Measurements from ENCODE around the gene AFDN. TPM values are rescaled to one million over a fixed set of nuclear protein-coding genes. Genes with fewer than 3 reads are reported as not detected.

The AFDN gene
- total RNA-seq, 1 experiment from 2014 or later = 86.5 TPM

DNA sequence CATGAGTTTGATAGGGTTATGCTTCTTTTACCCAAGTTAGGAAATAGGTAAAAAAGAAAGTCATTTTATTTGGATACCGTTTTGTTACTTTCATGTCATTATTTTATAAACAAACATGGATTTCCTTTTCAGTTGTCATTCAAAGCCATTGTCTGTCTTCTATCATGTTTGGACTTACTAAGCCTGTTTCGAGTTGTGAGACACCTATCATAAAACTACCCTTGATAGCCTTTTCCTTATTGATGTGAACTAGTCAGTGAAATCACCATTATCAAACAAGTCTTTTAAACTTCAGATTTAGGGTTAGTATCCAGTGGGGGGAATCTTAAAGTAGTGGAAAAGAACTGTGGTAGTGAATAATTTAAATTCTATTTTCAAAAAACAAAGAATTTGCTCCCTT is 85.8 kb downstream of the AFDN start:
- DNase-seq (ENCODE audit: low spot score) = no peak

- no peak for DNase-seq (ENCODE audit: low spot score)
Measured at GRCh38 chr6:167913699-167914098, 87.0 kb downstream of the AFDN start.

DNA sequence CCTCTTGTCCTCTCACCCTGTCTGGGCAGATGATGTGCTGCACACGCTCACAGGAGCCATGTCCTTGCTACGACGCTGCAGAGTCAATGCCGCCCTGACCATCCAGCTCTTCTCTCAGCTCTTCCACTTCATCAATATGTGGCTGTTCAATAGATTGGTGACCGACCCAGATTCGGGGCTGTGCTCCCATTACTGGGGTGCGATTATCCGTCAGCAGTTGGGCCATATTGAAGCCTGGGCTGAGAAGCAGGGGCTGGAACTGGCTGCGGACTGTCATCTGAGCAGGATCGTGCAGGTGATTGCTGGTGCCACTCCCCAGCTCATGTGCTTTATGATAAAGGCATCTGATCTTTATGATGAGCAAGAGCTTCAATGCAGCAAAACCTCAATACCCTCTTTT is 88.4 kb downstream of the AFDN start:
- DNase-seq (ENCODE audit: low spot score) = no peak

DNA sequence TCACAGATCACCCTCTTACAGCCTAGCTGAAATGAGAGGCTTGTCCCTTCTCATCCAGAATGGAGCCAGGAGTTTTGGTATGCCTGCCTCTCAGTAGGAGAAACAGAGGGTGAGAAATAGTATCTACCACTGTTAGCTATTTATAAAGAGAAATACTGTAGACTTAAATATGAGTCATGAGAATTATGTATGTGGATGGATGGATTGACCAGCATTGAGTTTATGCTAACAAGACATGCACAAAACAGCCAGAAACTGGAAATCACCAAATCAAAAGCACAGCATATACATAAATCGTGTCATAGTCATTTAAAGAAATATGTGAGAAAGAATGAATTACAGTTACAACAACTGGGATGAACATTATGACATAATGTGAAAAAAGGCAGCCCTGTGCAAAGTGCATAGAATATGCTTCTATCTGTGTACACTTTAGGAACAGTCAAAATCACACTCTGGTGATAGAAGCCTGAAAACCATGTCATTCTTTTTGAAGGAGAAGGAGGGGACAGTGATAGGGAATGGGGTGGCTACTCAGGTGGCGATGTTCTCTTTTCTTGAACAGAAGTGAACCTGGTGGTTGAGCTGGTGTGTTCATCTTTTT is 90.9 kb downstream of the AFDN start:
- DNase-seq (ENCODE audit: low spot score) = no peak

DNA sequence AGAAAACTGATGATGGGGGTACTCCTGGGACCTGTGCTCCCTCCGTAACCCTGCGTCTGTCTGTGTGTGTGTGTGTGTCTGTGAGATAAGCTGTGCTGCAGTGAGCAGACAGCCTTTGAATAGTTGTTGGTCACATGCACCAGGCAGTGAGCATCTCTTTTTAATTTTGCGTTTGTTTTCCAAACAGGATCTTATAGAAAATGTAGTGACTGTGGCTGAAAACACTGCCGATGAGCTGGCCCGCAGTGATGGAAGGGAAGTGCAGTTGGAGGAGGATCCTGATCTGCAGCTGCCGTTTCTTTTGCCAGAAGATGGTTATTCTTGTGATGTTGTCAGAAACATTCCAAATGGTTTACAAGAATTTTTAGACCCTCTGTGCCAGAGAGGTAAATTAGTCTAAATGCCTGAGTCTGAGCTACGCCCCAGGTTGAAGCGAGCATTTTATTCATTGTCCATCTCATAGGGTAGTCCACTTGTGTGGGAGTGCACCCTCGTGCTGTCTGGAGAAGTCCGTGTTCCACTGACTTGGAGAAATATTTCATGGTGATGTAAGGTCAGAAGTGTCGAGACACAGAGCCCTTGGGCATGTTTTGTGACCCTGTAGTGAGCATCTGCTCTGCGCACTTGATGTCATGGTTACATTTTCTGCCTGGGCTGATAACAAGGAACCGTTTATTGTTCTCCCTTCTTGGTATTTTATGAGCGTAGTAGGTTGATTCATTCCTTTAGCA is 92.0 kb downstream of the AFDN start:
- no peak for DNase-seq (ENCODE audit: low spot score)

GRCh38 chr6:167919349-167919748 is 92.6 kb downstream of the AFDN start:
- DNase-seq (ENCODE audit: low spot score) = no peak

- DNase-seq (ENCODE audit: low spot score) = no peak
Measured at GRCh38 chr6:167920165-167920564, 93.5 kb downstream of the AFDN start.

DNA sequence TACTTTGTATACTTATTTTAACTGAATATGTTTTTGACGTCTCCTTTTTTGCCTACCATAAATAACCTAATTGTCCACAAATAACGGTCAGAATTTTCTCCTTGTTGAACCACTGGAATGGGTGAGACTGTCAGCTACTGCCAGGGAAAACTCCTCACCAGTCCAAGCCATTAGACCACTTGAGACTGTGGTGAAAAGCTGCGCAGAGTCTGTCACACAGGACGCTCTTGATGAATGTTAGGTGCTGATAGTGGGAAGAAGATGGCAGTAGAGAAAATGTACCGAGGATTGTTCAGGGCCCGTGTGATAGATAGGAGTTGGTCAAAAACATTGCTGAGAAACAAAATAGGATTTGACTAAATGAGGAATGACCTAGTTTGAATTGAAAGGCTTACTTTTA is 95.1 kb downstream of the AFDN start:
- no peak for DNase-seq (ENCODE audit: low spot score)

DNA sequence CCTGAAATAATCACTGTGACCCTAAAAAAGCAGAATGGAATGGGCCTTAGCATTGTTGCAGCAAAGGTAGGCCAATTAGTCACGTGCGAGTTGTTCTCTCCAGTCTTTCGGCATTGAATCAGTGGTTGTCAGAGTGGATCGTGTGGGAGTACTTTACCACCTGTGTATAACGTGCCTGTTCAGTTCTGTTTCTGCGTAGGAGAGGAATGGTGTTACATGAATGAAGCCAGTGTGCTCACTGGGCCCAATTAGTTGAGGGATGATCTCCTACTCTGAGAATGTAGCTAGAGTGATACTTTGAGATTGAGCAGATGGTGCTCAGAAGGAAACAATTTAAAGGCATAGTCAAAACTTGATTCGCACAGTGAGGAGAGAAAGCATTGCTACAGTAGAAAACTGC is 98.3 kb downstream of the AFDN start:
- no peak for DNase-seq (ENCODE audit: low spot score)

DNA sequence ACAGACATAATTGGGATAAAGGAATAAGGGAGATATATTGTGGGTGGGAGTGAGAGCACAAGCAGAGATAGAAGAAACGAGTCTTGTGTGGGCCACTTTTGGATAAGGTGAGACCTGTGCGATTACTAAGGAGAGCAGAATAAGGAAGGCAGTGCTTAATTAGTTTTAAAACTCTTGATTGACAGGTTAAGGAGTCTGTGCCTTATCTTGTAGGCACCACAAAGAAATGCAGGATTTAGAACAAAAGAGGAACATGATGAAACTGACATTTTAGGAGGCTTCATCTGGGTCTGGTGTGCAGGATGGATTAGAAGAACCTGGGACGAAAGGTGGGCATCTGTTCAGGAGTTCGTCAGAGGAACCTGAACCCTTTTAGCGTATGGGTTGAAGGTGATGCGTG is 100.5 kb downstream of the AFDN start:
- DNase-seq (ENCODE audit: low spot score) = no peak

DNA sequence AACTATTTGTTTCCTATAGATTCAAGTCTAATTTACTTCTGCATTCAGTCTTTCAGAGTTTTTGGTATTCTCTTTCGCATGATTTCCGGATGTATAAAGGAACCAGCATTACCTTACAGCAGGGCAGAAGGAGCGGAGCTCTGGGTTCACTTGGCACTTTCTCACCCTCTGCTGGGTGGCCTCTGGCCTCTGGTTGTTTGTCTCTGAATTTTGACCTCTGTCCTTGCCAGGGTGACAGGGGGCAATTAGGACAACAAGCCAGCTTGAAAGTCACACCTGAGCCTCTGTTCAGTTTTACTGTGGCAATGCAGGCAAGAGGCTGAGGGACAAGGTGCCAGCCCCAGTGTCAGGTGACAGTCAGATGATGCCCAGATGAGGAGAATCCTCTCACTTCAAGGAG is 101.4 kb downstream of the AFDN start:
- no peak for DNase-seq (ENCODE audit: low spot score)

DNA sequence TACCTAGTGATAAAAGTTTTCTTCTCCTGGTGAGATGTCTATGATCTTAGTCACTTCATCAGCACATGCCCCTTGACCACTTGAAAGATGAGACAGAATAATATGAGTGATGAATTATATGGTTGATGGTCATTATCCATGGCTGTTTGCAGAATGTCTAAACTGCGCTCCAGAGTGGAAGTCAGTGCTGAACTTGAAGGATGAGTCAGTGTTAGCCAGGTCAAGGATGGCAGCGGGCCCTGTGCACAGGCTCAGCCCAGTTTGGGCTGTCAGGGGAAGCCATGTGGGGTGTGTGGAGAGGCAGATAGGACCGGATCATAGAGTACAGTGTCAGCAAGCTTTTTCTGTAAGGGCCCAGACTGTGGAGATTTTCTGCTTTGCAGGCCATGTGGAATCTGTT is 103.6 kb downstream of the AFDN start:
- DNase-seq (ENCODE audit: low spot score) = no peak

DNA sequence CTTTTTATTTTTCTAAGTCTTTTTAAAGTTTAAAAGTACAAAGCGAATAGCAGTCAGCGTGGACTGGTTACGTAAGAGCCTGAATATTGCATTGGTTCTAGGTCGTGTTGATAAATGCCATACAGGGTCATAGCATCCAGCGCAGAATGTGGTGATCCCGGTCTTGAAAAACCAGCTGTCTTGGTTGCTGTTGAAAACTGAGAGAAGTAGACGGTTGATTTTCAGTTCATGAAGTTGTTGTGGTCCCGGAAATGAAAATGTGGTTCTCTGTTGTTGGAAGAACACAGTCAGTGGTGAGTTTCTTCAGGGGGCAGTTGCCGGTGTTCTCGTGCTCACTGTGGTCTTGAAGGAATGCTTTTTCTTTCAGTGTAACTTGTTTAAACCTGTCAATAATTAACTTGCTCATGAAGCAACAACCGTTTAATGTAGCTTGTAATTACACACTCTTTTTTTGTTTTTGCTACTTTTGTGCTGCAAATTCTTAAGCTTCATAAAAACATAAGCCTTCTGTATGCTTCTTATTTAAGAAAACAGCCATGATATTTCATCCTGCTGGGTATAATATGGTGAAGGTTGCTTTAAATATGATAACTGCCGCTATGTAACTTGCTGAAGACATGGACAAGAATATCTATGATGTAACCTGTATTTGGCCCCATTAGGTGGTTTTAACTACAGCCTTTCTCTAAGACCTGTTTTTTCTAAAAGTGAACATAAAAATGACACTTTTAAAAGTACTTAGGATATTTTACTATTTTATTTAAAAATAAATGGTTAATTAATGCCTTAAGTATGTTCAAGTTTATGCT is 106.0 kb downstream of the AFDN start:
- DNase-seq (ENCODE audit: low spot score) = peak; percentile 78

DNA sequence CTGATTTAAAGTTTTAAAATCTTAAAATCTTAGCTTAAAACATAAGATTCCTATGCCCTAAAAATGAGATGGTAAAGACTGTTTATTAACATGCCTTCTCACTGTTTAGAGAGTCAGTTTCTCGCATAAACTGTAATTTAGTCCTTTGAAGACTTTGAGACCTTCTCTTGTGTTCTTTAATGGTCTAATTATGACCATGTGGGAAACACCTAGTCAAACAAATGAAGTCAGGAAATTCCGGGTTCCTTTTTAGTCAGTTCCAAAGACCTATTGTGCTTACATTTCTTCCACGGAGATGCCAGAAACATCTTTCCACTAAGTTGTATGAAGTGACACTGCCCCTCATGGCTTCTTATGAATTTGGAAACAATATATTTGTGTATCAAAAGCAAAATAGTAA is 106.6 kb downstream of the AFDN start:
- DNase-seq (ENCODE audit: low spot score) = peak; percentile 46

DNA sequence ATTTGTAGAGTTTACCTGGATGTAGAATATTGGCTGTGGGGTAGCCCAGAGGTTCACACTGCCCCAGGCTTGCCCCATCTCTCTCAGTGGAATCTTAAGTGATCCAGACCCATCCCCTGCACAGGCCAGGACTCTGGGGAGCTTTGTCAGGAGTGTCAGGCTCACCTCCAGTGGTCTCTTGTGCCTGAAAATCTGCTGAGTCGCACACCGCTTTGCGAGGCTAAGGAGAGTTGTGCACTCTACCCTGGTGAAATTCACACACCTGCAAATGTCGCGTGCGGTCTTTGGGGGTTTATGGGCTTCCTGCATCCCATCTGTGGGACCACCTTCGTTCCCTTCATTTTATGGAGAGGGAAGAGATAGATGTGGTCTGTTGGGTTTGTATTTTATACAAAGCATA is 107.1 kb downstream of the AFDN start:
- DNase-seq (ENCODE audit: low spot score) = no peak

DNA sequence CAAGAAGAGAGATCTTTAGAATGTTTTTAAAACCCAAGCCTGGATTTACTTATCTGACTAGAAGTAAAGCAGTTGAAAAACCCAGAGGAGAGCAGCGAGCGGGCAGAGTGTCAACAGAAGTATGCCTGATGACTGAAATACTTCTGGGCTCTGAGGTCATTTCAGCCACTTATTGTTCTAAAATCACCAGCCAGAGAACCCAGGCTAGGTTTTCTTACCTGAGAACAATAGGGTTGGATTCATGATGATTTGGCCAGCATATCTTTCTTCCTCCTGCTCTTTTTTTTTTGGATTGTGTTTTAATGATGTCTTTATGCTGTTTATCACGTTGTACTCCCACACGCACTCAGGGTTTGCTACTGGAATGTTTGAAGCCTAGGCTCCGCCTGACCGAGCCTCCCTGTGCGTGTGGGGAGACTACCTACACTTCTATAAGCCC is 107.7 kb downstream of the AFDN start:
- no peak for DNase-seq (ENCODE audit: low spot score)

DNA sequence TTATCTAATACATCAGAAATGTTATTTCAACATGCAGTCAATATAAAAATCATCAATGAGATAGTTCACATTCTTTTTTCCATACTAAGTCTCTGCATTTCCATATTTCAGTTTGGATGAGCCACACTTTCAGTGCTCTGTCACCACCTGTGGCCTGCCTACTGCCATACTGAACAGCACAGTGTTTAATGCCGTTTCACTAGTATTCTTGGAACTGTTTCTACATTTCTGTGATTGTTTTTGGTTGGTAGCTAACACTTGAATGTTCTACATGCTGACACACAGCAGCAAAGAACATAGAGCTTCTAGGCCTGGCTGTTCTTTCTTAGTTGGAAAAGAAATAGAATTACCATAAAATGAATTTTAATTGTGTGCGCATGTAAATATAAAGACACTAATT is 109.3 kb downstream of the AFDN start:
- DNase-seq (ENCODE audit: low spot score) = no peak

DNA sequence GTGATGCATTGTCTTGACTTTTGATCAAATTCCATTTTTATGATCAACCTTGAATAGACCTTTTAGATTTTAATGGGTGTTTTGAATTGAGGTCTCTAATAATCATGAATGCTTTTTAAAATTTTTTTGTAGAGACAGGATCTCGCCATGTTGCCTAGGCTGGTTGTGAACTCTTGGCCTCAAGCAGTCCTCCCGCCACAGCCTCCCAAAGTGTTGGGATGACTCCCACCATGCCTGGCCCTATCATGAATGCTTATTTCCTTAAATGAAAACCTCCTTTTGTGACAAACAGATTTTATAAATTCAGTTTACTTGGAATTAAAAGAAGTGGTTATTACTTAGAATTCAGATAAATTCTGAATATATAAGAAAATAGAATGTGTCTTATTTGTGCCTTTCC is 110.6 kb downstream of the AFDN start:
- no peak for DNase-seq (ENCODE audit: low spot score)

GRCh38 chr6:167937948-167938911 is 111.5 kb downstream of the AFDN start:
- DNase-seq (ENCODE audit: low spot score) = no peak

- DNase-seq (ENCODE audit: low spot score) = no peak
Measured at GRCh38 chr6:167941822-167942221, 115.1 kb downstream of the AFDN start.

GRCh38 chr6:167944130-167944529 is 117.4 kb downstream of the AFDN start:
- no peak for DNase-seq (ENCODE audit: low spot score)

DNA sequence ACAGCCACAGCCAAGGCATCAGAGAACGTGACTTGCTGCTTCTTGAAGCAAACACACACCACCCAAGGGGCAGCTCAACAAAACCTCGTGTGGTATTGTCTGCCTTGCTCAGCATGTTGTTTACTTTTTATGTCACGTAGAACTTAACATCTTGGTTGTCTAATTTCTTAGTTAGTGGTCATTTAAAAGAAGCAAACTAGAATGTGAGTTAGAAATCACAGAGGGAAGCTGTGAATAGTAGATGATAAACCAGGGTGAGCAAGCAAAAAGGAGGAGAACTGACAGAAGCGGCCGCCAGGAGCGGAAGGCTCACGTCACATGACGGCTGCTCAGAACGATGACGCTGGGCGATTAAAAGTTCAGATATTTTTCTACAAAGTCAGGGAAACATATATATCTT is 119.3 kb downstream of the AFDN start:
- DNase-seq (ENCODE audit: low spot score) = no peak

All from HT-29 (cell line).